HG03521 (cell line): ENCODE data around the gene GRM1.
A peak's percentile ranks its signal among the peaks of the same experiment; 100 is the strongest.

Source experiments
- ATAC-seq: cut with Tn5 transposase; IDR thresholded peaks from one replicate; pipeline ENCODE4 v1.9.1; 2021; ENCODE audit warnings: mild to moderate bottlenecking, moderate library complexity; ENCODE audit not compliant: unreplicated experiment

GRM1 gene

GRCh38 chr6:146310628-146311027 lies 281.8 kb downstream of the GRM1 start:
- ATAC-seq, result no peak

DNA sequence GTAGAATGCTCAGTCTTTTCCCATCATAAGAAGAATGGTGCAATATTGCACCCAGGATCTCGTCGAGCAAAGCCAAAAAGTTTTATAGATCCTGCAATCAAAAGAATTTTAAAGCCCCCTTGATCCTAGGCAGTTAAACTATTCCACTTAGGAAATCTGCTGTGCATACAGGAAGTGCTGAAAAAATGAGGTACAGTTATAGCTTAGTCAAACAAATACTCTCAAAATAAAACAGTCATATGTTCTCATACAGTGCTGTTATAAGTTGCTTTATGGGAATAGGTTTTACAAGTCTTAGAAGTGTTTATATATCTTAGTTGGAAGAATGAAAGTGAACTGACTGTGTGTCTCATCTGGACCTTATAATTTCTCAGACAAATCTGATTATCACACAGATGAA lies 282.2 kb downstream of the GRM1 start:
- no peak for ATAC-seq

GRCh38 chr6:146312608-146313007 lies 283.7 kb downstream of the GRM1 start:
- no peak for ATAC-seq

DNA sequence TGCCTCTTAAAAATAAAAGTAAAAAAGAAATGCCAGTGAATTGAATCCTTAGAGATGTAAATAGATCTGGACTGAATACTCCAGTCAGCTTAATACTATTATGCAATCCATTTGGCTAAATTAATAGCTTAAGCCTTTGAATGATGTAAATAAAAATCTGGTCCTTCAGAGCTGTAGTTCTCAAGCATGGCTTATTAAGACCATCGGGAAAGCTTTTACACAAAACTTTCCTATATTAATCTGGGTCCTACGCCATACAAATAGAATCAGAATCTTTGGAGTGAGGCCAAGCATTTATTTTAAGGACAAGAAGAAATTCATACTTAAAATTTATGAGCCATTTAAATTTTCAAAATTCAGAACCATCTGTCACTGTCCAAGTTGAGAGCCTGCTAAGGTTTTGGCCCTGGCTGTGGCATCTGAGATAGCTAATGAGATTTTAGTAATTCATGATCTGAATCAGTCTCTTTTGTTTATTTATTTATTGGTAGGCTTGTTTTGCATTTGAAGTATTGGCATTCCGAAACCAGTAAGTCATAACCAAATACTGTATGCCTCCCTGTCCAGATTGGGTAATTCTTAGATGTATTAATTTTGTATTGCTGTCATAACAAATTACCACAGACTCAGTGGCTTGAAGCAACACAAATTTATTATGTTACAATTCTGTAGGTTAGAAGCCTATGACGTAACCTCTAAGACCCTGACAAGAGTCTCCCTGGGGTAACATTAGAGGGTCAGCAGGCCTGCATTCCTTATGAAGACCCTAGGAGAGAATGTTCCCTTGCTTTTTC lies 286.7 kb downstream of the GRM1 start:
- no peak for ATAC-seq

DNA sequence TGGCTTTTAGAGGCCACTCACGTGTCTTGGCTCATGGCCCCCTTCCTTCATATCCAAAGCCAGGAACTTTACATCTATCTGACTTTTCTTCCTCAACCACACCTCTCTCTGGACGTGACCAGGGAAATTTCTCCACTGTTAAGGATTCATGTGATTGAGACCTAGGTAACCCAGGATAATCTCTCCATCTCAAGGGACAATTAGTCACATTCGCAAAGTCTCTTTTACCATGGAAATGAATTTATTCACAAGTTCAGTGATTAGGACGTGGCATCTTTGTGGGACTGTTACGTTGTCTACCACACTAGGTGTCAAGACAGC lies 287.3 kb downstream of the GRM1 start:
- ATAC-seq, result no peak

DNA sequence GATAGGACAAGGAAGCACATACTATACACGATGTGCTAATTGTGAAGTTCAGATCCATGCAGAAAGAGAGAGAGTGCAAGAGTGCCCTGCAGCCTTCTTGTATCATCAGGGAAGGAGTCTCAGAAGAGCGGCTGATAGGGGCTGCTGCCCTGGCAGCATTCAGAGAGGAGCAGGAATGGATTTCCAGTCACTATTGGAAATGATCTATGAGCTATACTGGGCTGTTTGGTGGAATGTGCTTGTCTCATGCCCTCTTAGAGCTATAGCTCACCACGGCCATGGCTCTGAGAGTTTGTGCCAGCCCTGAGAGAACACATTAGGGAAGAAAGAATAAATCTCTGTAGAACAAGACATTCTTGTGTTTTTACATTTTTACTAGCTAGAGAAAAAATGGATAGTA lies 302.2 kb downstream of the GRM1 start:
- no peak for ATAC-seq

DNA sequence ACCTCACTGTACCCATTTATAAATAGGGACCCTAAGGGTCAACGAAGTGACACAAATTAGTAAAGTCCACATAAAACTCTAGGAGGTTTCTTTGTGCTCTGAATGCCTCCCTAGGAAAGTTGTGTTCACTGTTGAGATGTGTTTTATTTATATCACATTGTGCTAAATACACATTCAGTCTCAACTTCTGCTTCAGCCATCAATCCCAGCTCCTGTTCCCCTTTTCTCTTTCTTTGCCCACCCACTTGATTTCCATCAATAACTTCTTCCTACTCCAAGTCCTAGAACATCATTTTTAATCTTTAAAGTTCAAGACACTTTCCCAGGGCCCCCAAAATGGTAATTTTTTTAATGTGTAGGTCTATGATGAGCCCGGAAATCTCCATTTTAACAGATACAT lies 306.5 kb downstream of the GRM1 start:
- ATAC-seq, result no peak

DNA sequence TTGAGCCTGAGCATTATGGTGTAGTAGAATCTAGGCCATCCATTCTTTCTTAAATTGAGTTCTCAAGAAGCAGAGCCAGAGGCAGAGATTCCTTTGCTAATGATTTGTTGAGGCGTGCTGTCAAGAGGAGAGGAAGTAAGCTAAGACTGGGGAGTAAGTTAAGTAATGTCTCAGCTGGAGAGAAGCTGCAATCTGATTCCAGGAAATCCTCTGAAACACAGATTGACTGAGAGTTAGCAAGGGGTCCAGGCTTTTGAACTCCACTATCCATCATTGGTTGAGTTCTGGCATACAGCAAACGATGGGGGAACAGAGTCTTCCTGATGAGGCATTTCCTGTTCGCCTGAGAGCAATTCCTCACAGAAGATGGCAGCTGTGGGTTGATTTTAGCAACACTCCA lies 307.3 kb downstream of the GRM1 start:
- no peak for ATAC-seq

- no peak for ATAC-seq
These were observed 308.5 kb downstream of the GRM1 start for GRCh38 chr6:146337376-146337775.

- no peak for ATAC-seq
These were observed 310.9 kb downstream of the GRM1 start for GRCh38 chr6:146339716-146340115.

GRCh38 chr6:146341493-146342230 lies 312.8 kb downstream of the GRM1 start:
- no peak for ATAC-seq

DNA sequence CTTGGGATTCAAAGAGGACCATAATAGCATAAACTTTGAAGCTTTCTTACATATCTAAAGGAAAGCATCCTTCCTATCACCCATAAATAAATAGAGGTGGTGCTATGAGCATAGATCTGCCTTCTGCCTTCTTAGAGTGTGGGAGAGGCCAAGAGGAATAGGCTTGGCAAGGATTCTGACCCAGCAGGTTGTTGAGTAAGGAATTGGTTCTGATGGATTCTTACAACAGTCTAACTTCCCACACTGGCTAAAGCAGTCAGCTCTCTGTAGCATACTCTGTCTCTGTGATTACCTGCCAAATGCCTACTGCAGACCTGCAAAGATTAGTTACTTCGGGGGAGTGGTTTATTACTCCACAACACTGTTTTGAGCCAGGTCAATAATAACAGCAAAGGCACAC lies 316.7 kb downstream of the GRM1 start:
- ATAC-seq, result no peak

DNA sequence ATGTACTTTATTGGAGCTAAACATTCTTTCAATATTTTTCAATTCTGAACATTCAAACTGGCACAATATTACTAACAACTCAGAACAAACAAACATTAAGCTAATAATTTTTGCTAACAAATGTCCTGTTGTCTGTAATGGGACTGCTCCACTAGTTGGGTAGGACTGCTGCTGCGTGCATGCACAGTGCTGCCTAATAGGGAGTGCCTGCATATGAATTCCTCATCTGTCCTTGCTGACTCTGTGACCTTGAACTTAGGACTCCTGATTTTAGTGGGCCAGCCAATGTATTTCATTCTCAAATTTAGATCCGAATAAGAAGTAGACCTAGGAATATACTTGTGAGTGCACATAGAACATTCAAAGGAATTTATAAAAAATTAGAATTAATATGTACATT lies 318.2 kb downstream of the GRM1 start:
- no peak for ATAC-seq

DNA sequence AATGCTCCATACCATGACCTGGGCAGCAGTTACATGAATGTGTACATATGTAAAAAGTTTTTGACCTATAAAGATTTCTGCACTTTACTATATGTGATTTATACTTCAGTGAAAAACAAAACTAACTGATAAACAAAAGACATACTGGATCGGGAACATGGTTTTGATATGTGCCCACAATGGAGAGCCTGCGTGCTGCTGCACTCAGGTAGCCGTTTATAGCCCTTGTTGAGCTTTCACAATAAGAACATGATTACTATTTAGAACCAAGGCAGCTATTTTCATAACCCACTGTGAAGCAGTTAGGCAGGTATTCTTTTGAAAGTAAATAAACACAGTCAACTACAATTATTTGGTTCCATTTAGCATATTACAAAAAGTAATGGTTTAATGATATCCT lies 318.8 kb downstream of the GRM1 start:
- no peak for ATAC-seq

GRCh38 chr6:146351018-146351417 lies 322.2 kb downstream of the GRM1 start:
- no peak for ATAC-seq

DNA sequence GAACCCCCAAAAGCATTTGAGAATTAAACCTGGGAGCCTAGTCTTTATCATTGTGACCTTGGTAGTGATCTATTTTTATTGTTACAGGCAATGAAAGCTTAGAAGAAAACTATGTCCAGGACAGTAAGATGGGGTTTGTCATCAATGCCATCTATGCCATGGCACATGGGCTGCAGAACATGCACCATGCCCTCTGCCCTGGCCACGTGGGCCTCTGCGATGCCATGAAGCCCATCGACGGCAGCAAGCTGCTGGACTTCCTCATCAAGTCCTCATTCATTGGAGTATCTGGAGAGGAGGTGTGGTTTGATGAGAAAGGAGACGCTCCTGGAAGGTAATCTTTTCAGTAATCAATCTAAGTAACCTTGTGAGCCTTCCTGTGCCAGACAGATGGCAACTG lies 323.3 kb downstream of the GRM1 start:
- no peak for ATAC-seq

DNA sequence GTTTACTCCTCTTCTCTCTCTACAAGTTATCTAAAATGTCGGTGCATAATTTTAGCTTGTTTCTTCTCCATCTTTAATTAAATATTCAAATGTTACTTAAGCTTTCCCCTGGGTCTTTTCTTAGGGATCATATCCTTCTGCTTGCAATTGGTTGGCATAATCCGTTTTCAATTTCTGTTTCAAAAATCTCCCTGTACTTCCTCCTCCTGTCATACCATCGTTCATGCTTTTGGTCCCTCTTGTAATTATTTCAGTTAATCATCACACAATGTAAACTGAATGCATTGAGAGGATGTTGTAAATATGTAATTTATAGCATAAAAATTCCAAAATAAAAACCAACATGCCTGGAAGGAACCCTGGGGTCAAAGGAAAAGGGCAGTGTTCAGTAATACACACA lies 325.6 kb downstream of the GRM1 start:
- ATAC-seq, result no peak

- no peak for ATAC-seq
These were observed 326.7 kb downstream of the GRM1 start for GRCh38 chr6:146355521-146356100.

- peak; percentile 64 for ATAC-seq
These were observed 328.9 kb downstream of the GRM1 start for GRCh38 chr6:146357578-146358430.

GRCh38 chr6:146358431-146359046 lies 329.7 kb downstream of the GRM1 start:
- no peak for ATAC-seq

- no peak for ATAC-seq
These were observed 330.3 kb downstream of the GRM1 start for GRCh38 chr6:146359131-146359530.
